LNCAP (cell line): ENCODE results near the gene RAP1A.

ENCODE experiments used
- TF ChIP-seq, protein P1 (sequence below): fragments of 450-650 bp; IDR thresholded peaks from 2 replicates; pipeline ENCODE4 v1.5.1; 2017; ENCODE audit warnings: mild to moderate bottlenecking

Gene RAP1A

GRCh38 chr1:111691886-111692285, 72.3 kb downstream of the RAP1A start:
- TF ChIP-seq, protein P1, sequence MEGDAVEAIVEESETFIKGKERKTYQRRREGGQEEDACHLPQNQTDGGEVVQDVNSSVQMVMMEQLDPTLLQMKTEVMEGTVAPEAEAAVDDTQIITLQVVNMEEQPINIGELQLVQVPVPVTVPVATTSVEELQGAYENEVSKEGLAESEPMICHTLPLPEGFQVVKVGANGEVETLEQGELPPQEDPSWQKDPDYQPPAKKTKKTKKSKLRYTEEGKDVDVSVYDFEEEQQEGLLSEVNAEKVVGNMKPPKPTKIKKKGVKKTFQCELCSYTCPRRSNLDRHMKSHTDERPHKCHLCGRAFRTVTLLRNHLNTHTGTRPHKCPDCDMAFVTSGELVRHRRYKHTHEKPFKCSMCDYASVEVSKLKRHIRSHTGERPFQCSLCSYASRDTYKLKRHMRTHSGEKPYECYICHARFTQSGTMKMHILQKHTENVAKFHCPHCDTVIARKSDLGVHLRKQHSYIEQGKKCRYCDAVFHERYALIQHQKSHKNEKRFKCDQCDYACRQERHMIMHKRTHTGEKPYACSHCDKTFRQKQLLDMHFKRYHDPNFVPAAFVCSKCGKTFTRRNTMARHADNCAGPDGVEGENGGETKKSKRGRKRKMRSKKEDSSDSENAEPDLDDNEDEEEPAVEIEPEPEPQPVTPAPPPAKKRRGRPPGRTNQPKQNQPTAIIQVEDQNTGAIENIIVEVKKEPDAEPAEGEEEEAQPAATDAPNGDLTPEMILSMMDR, result no peak

- TF ChIP-seq, protein P1, result no peak
Observed at GRCh38 chr1:111695801-111696200, 76.2 kb downstream of the RAP1A start.

GRCh38 chr1:111696330-111696729, 76.7 kb downstream of the RAP1A start:
- TF ChIP-seq, protein P1, result no peak

- TF ChIP-seq, protein P1, result no peak
Observed at GRCh38 chr1:111699268-111699667, 79.7 kb downstream of the RAP1A start.

DNA sequence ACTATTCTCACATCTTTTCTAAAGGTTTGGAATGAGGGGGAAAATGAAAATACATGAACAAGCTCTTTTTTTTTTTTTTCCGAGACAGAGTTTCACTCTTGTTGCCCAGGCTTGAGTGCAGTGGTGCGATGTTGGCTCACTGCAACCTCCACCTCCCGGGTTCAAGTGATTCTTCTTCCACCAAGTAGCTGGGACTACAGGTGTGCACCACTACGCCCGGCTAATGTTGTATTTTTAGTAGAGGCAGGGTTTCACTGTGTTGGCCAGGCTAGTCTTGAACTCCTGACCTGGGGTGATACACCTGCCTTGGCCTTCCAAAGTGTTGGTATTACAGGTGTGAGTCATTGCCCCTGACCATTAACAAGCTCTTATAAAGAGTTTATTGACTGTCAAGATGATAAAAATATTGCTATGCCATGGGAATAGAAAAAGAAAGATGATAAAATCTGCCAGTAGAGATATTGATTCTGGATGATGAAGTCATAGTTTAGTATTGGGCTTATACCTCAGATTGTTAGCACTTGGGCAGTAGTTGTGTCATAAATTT, 83.0 kb downstream of the RAP1A start:
- TF ChIP-seq, protein P1, result no peak

DNA sequence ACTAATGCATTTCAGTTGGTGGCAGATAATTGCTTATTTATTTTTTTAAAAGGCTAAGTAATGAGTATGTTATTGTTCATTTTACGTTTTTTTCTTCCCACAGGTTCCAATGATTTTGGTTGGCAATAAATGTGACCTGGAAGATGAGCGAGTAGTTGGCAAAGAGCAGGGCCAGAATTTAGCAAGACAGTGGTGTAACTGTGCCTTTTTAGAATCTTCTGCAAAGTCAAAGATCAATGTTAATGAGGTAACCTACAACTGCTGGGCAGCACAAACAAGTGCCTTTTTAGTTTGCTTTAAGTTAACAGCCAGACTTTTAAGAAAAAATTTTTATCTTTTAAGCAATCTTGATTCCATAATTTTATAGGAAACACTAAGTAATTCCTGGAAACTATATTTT, 84.7 kb downstream of the RAP1A start:
- TF ChIP-seq, protein P1, result no peak

DNA sequence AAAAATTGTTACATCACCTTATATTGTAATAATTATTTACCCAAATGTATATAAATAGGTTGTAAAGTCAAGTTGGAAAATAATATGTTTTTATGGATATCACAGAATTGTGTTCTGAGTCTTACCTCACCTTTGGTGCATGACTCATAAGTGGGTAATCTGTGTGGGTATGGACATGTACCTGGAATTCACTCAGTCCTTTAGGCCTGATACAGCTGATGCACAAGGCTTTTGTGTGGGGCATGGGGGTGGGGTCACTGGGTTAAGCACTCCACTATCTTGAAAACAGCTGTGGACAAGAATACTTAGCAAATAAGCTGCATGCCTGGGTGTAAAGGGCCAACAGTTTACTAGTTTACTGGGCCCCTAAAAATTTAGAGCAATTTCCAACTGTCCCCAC, 85.2 kb downstream of the RAP1A start:
- TF ChIP-seq, protein P1, result no peak

GRCh38 chr1:111705841-111706240, 86.3 kb downstream of the RAP1A start:
- TF ChIP-seq, protein P1, result no peak
